ENCODE results near the gene SPRED3.

SPRED3 gene

GRCh38 chr19:38392707-38393308 is 4.3 kb downstream of the SPRED3 start:
- H3K4me1 ChIP-seq (ENCODE audit: insufficient read depth, insufficient read length), result peaks cover 7% of the 10 kb centered on the region
- TF ChIP-seq ZNF274 (IDR thresholded peaks at IDR 0.05; ENCODE audit: low read depth, low read length) (no peak), YY1 (IDR thresholded peaks at IDR 0.05; ENCODE audit: insufficient read depth, insufficient read length) (no peak), SUZ12 (IDR thresholded peaks at IDR 0.05; ENCODE audit: extremely low read depth, insufficient read depth, insufficient read length) (no peak)
- no peak for DNase-seq (ENCODE audit: low read depth, low spot score)
- no peaks in the 10 kb centered on the region for H3K9me3 ChIP-seq (ENCODE audit: insufficient read depth, low read length)
- no peak overlapping the region for H3K9ac ChIP-seq (ENCODE audit: insufficient read length, low read depth)
- H3K4me3 ChIP-seq (ENCODE audit: insufficient read length, low read depth), result no peak overlapping the region
- H3K36me3 ChIP-seq (ENCODE audit: insufficient read depth, insufficient read length, low read length), result peaks cover 11% of the 10 kb centered on the region
- H3K27me3 ChIP-seq (ENCODE audit: insufficient read depth, insufficient read length), result no peaks in the 10 kb centered on the region

- Histone ChIP-seq H3K9ac (ENCODE audit: insufficient read length, low read depth) (no peak overlapping the region), H3K4me1 (ENCODE audit: insufficient read depth, insufficient read length) (peaks cover 7% of the 10 kb centered on the region), H3K4me3 (ENCODE audit: insufficient read length, low read depth) (no peak overlapping the region), H3K27me3 (ENCODE audit: insufficient read depth, insufficient read length) (no peaks in the 10 kb centered on the region), H3K36me3 (ENCODE audit: insufficient read depth, insufficient read length, low read length) (peaks cover 11% of the 10 kb centered on the region), H3K9me3 (ENCODE audit: insufficient read depth, low read length) (no peaks in the 10 kb centered on the region)
- DNase-seq (ENCODE audit: low read depth, low spot score), result no peak
- TF ChIP-seq ZNF274 (IDR thresholded peaks at IDR 0.05; ENCODE audit: low read depth, low read length), result no peak
- TF ChIP-seq YY1 (IDR thresholded peaks at IDR 0.05; ENCODE audit: insufficient read depth, insufficient read length), result no peak
- TF ChIP-seq SUZ12 (IDR thresholded peaks at IDR 0.05; ENCODE audit: extremely low read depth, insufficient read depth, insufficient read length), result no peak
Observed at GRCh38 chr19:38394488-38394887, 6.0 kb downstream of the SPRED3 start.

DNA sequence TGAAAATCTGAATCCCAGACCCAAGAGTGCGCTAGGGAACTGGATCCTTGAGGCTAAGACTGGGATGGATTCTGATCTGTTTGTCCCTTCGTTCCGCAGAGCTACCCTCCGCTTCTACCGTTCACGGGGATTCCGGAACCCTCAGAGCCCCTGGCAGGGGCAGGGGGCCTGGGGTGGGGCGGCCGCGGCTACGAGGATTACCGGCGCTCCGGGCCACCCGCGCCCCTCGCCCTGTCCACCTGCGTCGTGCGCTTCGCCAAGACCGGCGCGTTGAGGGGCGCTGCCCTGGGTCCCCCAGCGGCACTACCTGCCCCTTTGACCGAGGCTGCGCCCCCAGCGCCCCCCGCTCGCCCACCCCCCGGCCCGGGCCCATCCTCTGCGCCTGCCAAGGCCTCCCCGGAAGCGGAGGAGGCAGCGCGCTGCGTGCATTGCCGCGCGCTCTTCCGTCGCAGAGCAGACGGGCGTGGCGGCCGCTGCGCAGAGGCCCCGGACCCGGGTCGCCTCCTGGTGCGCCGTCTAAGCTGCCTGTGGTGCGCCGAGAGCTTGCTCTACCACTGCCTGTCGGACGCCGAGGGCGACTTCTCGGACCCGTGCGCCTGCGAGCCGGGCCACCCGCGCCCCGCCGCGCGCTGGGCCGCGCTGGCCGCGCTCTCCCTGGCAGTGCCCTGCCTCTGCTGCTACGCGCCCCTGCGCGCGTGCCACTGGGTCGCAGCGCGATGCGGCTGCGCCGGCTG is 7.1 kb downstream of the SPRED3 start:
- Histone ChIP-seq H3K4me1 (ENCODE audit: insufficient read depth, insufficient read length) (peaks cover 7% of the 10 kb centered on the region), H3K27me3 (ENCODE audit: insufficient read depth, insufficient read length) (peaks cover 6% of the 10 kb centered on the region), H3K9me3 (ENCODE audit: insufficient read depth, low read length) (no peaks in the 10 kb centered on the region), H3K36me3 (ENCODE audit: insufficient read depth, insufficient read length, low read length) (peaks cover 11% of the 10 kb centered on the region), H3K9ac (ENCODE audit: insufficient read length, low read depth) (no peak overlapping the region), H3K4me3 (ENCODE audit: insufficient read length, low read depth) (no peak overlapping the region)
- no peak for DNase-seq (ENCODE audit: low read depth, low spot score)
- TF ChIP-seq SUZ12 (IDR thresholded peaks at IDR 0.05; ENCODE audit: extremely low read depth, insufficient read depth, insufficient read length) (no peak), ZNF274 (IDR thresholded peaks at IDR 0.05; ENCODE audit: low read depth, low read length) (no peak), YY1 (IDR thresholded peaks at IDR 0.05; ENCODE audit: insufficient read depth, insufficient read length) (no peak)

GRCh38 chr19:38399081-38399480 is 10.6 kb downstream of the SPRED3 start:
- no peaks in the 10 kb centered on the region for H3K9me3 ChIP-seq (ENCODE audit: insufficient read depth, low read length)
- no peak for TF ChIP-seq YY1 (IDR thresholded peaks at IDR 0.05; ENCODE audit: insufficient read depth, insufficient read length)
- no peak for TF ChIP-seq SUZ12 (IDR thresholded peaks at IDR 0.05; ENCODE audit: extremely low read depth, insufficient read depth, insufficient read length)
- no peak for TF ChIP-seq ZNF274 (IDR thresholded peaks at IDR 0.05; ENCODE audit: low read depth, low read length)
- no peak for DNase-seq (ENCODE audit: low read depth, low spot score)
- H3K4me3 ChIP-seq (ENCODE audit: insufficient read length, low read depth), result no peak overlapping the region
- H3K4me1 ChIP-seq (ENCODE audit: insufficient read depth, insufficient read length), result no peaks in the 10 kb centered on the region
- peaks cover 19% of the 10 kb centered on the region for H3K27me3 ChIP-seq (ENCODE audit: insufficient read depth, insufficient read length)
- H3K36me3 ChIP-seq (ENCODE audit: insufficient read depth, insufficient read length, low read length), result peaks cover 7% of the 10 kb centered on the region
- H3K9ac ChIP-seq (ENCODE audit: insufficient read length, low read depth), result no peak overlapping the region

DNA sequence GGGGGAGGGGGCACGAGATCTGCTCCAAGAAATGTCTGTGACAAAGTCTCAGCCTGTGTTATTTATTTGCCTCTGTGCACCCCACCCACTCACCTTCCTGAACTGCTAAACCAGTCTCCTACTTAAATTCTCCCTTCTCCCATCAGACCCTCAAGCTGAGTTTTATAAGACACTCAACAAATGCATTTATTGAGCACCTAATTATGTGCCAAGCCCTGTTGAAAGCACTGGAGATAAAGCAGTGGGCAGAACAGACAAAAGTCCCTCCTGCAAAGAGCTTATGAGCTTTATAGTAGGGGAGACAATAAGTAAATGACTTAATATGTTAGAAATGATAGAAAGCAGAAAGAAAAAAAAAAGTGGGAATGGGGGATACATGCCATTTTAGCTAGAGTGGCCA is 11.0 kb downstream of the SPRED3 start:
- no peak for DNase-seq (ENCODE audit: low read depth, low spot score)
- Histone ChIP-seq H3K9me3 (ENCODE audit: insufficient read depth, low read length) (no peaks in the 10 kb centered on the region), H3K9ac (ENCODE audit: insufficient read length, low read depth) (no peak overlapping the region), H3K4me1 (ENCODE audit: insufficient read depth, insufficient read length) (no peaks in the 10 kb centered on the region), H3K4me3 (ENCODE audit: insufficient read length, low read depth) (no peak overlapping the region), H3K27me3 (ENCODE audit: insufficient read depth, insufficient read length) (peaks cover 19% of the 10 kb centered on the region), H3K36me3 (ENCODE audit: insufficient read depth, insufficient read length, low read length) (peaks cover 3% of the 10 kb centered on the region)
- TF ChIP-seq SUZ12 (IDR thresholded peaks at IDR 0.05; ENCODE audit: extremely low read depth, insufficient read depth, insufficient read length), result no peak
- no peak for TF ChIP-seq YY1 (IDR thresholded peaks at IDR 0.05; ENCODE audit: insufficient read depth, insufficient read length)
- TF ChIP-seq ZNF274 (IDR thresholded peaks at IDR 0.05; ENCODE audit: low read depth, low read length), result no peak

DNA sequence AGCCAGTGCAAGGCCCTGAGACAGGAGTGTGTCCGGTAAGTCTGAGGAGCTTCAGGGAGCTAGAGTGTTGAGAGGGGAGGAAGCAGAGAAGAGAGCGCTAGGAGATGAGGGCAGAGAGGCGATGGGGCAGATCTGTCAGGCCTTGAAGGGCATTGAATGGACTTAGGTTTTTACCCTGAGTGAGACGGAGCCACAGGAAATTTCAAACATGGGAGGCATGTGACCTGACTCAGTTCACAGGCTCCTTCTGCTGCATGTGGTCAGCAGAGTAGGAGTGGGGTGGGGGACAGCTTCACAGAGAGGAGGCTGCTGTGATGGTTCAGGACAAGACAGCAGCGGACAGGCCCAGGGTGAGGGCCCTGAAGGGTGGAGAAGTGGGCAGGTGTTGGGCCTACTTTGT is 11.9 kb downstream of the SPRED3 start:
- Histone ChIP-seq H3K36me3 (ENCODE audit: insufficient read depth, insufficient read length, low read length) (peaks cover 8% of the 10 kb centered on the region), H3K4me3 (ENCODE audit: insufficient read length, low read depth) (no peak overlapping the region), H3K27me3 (ENCODE audit: insufficient read depth, insufficient read length) (peaks cover 19% of the 10 kb centered on the region), H3K4me1 (ENCODE audit: insufficient read depth, insufficient read length) (no peaks in the 10 kb centered on the region), H3K9me3 (ENCODE audit: insufficient read depth, low read length) (no peaks in the 10 kb centered on the region), H3K9ac (ENCODE audit: insufficient read length, low read depth) (no peak overlapping the region)
- TF ChIP-seq ZNF274 (IDR thresholded peaks at IDR 0.05; ENCODE audit: low read depth, low read length) (no peak), YY1 (IDR thresholded peaks at IDR 0.05; ENCODE audit: insufficient read depth, insufficient read length) (no peak), SUZ12 (IDR thresholded peaks at IDR 0.05; ENCODE audit: extremely low read depth, insufficient read depth, insufficient read length) (no peak)
- no peak for DNase-seq (ENCODE audit: low read depth, low spot score)

DNA sequence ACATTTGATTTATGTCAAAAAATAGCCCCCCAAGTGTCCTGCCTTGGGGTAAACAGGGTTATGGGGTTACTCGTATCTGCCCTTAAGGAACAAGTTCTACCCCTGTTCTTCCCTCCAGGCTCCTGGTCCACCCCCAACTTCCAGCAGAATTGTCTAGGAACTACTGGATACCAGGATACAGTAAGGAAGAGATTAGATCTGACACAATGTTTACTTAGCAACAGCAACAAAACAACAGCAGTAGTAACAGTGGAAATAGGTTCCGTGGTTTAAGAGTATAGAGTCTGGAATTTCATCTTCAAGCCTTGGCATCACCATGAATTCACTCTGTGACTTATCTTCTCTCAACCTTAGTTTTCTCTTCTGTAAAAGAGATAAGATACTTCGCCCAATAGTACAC is 12.7 kb downstream of the SPRED3 start:
- Histone ChIP-seq H3K9me3 (ENCODE audit: insufficient read depth, low read length) (no peaks in the 10 kb centered on the region), H3K4me1 (ENCODE audit: insufficient read depth, insufficient read length) (no peaks in the 10 kb centered on the region), H3K4me3 (ENCODE audit: insufficient read length, low read depth) (no peak overlapping the region), H3K36me3 (ENCODE audit: insufficient read depth, insufficient read length, low read length) (peaks cover 9% of the 10 kb centered on the region), H3K9ac (ENCODE audit: insufficient read length, low read depth) (no peak overlapping the region), H3K27me3 (ENCODE audit: insufficient read depth, insufficient read length) (peaks cover 19% of the 10 kb centered on the region)
- TF ChIP-seq SUZ12 (IDR thresholded peaks at IDR 0.05; ENCODE audit: extremely low read depth, insufficient read depth, insufficient read length), result no peak
- TF ChIP-seq ZNF274 (IDR thresholded peaks at IDR 0.05; ENCODE audit: low read depth, low read length), result no peak
- no peak for TF ChIP-seq YY1 (IDR thresholded peaks at IDR 0.05; ENCODE audit: insufficient read depth, insufficient read length)
- DNase-seq (ENCODE audit: low read depth, low spot score), result no peak

All from NT2/D1 (cell line).